ENCODE data around the gene C22orf23.

GRCh38 chr22:37897807-37898206, 55.6 kb downstream of the C22orf23 start:
- TF ChIP-seq CTCF (IDR thresholded peaks at IDR 0.05): no peak
- TF ChIP-seq EP300 (IDR thresholded peaks at IDR 0.05): no peak
